WTC11 (cell line): Measurements from ENCODE around the gene DCAF8L1. TPM values are rescaled to one million over a fixed set of nuclear protein-coding genes. Genes with fewer than 3 reads are reported as not detected.

ENCODE experiments used
- ATAC-seq: fragments of 200-7000 bp; cut with Tn5 transposase; 2 replicates; pipeline ENCODE4 v1.10.0; 2021; ENCODE audit warnings: mild to moderate bottlenecking, moderate library complexity
- CTCF ChIA-PET: fragments of 300-600 bp; sonication (Branson Sonifier 250); formaldehyde crosslinking; loops from one replicate; lab custom pipeline; 2021; ENCODE audit warnings: antibody characterized with exemption; lab: Charles Lee
- POLR2A ChIA-PET: fragments of 350-600 bp; sonication (Branson Sonifier 250); formaldehyde crosslinking; loops from one replicate; lab custom pipeline; 2021; ENCODE audit warnings: antibody characterized with exemption; lab: Charles Lee
- DNase-seq: peaks from one replicate; pipeline ENCODE4 v3.0.0; 2021; ENCODE audit warnings: low spot score
- H3K27ac Mint-ChIP-seq: 2 replicates; pipeline ENCODE4 v1.8.0; 2021; ENCODE audit warnings: mixed read lengths
- H3K27me3 Mint-ChIP-seq: 2 replicates; pipeline ENCODE4 v1.8.0; 2021; ENCODE audit warnings: low read depth, mild to moderate bottlenecking, moderate library complexity, mixed read lengths
- H3K36me3 Mint-ChIP-seq: 2 replicates; pipeline ENCODE4 v1.8.0; 2021; ENCODE audit warnings: mixed read lengths
- H3K4me1 Mint-ChIP-seq: 2 replicates; pipeline ENCODE4 v1.8.0; 2022; ENCODE audit warnings: mixed read lengths
- H3K4me3 Mint-ChIP-seq: 2 replicates; pipeline ENCODE4 v1.8.0; 2021; ENCODE audit warnings: mild to moderate bottlenecking, moderate library complexity, mixed read lengths
- H3K9me3 Mint-ChIP-seq: 2 replicates; pipeline ENCODE4 v1.8.0; 2021; ENCODE audit warnings: mixed read lengths
- CREB1 ChIP-seq: sonication (generic); formaldehyde crosslinking; IDR thresholded peaks from 2 replicates; pipeline ENCODE4 v1.8.0; 2023; ENCODE audit warnings: mild to moderate bottlenecking, missing genetic modification reagents
- ETV6 ChIP-seq: sonication (generic); formaldehyde crosslinking; IDR thresholded peaks from 2 replicates; pipeline ENCODE4 v1.8.1; 2022; ENCODE audit warnings: mild to moderate bottlenecking, missing genetic modification reagents
- total RNA-seq: library from RNA; stranded (reverse); gene quantifications from 3 replicates; pipeline ENCODE4 v1.2.3, GENCODE V29; 2021

Gene DCAF8L1
- total RNA-seq, 1 experiment from 2014 or later, result not detected

GRCh38 chrX:27933361-27933760 lies 47.9 kb downstream of the DCAF8L1 start:
- ATAC-seq, result no peak
- Mint-ChIP-seq H3K36me3 (no peaks in the 10 kb centered on the region), H3K4me1 (no peaks in the 10 kb centered on the region), H3K9me3 (no peaks in the 10 kb centered on the region), H3K27me3 (no peaks in the 10 kb centered on the region), H3K27ac (no peak overlapping the region), H3K4me3 (no peak overlapping the region)
- POLR2A ChIA-PET, result no interaction called here
- CTCF ChIA-PET, result no interaction called here
- DNase-seq, result no peak
- TF ChIP-seq ETV6 (CRISPR knock-in tag) (no peak), CREB1 (CRISPR knock-in tag) (no peak)

Other genes with a start within 250 kb of the DCAF8L1 start
- gene MAGEB10, start 173.5 kb downstream of the DCAF8L1 start, total RNA-seq, result not detected in 3 replicates